GM12801 (cell line): Measurements from ENCODE around the gene ATP6V0E1.

Experiments used
- CTCF ChIP-seq: IDR thresholded peaks from one replicate; pipeline ENCODE4 v1.5.1; 2011; ENCODE audit warnings: control low read depth; ENCODE audit not compliant: insufficient read length; ENCODE audit errors: extremely low read depth

Gene ATP6V0E1

GRCh38 chr5:172957458-172957857 lies 26.1 kb upstream of the ATP6V0E1 start:
- TF ChIP-seq CTCF = no peak

GRCh38 chr5:172958331-172959046 lies 25.1 kb upstream of the ATP6V0E1 start:
- no peak for TF ChIP-seq CTCF

GRCh38 chr5:172959824-172960799 lies 23.5 kb upstream of the ATP6V0E1 start:
- TF ChIP-seq CTCF = no peak

GRCh38 chr5:172969921-172970320 lies 13.7 kb upstream of the ATP6V0E1 start:
- TF ChIP-seq CTCF = no peak

GRCh38 chr5:172971482-172971881 lies 12.1 kb upstream of the ATP6V0E1 start:
- no peak for TF ChIP-seq CTCF

- no peak for TF ChIP-seq CTCF
These were observed 11.0 kb upstream of the ATP6V0E1 start for GRCh38 chr5:172972552-172972951.

- TF ChIP-seq CTCF = no peak
These were observed 10.2 kb upstream of the ATP6V0E1 start for GRCh38 chr5:172973127-172973916.
